ENCODE results near the gene NOS3. TPM values are rescaled to one million over a fixed set of nuclear protein-coding genes. Genes with fewer than 3 reads are reported as not detected.

The NOS3 gene
- total and polyA plus RNA-seq, 10 donors, result 11.9 to 455 (median 164) TPM

GRCh38 chr7:150994141-150994837, 3.5 kb downstream of the NOS3 start:
- TF ChIP-seq POLR2A (IDR thresholded peaks at IDR 0.05) (no peak), POLR2AphosphoS5 (IDR thresholded peaks at IDR 0.05) (peak; percentile 76 to 84 (median 83))
- peak; percentile 88 for DNase-seq
- peaks cover 0 to 21% (median 16%) of the 10 kb centered on the region in 8 donors for H3K9me3 ChIP-seq
- peak overlapping the region; percentile 38 to 89 (median 77) for H3K27ac ChIP-seq
- peaks cover 6 to 89% (median 58%) of the 10 kb centered on the region in 6 donors for H3K4me1 ChIP-seq
- peak overlapping the region; percentile 46 to 78 (median 59) for H3K4me3 ChIP-seq
- intact Hi-C loops (cut with DNase I; ENCODE audit: low total_unique reads), result no loop called here
- peaks cover 0 to 33% (median 2%) of the 10 kb centered on the region in 6 donors for H3K36me3 ChIP-seq
- 15 to 28% (median 22%) methylated on average over 12 to 15 of the region's 15 CpGs for WGBS, 5 donors
- H3K27me3 ChIP-seq (replicated peaks in 1 of 7), result peaks cover 0 to 41% (median 0%) of the 10 kb centered on the region in 7 donors

- Histone ChIP-seq H3K27ac (peak overlapping the region; percentile 36 to 89 (median 77)), H3K9me3 (peaks cover 0 to 16% (median 14%) of the 10 kb centered on the region in 8 donors), H3K4me3 (peak overlapping the region; percentile 46 to 78 (median 59)), H3K27me3 (replicated peaks in 1 of 7) (peaks cover 0 to 39% (median 0%) of the 10 kb centered on the region in 7 donors), H3K36me3 (peaks cover 0 to 33% (median 2%) of the 10 kb centered on the region in 6 donors), H3K4me1 (peaks cover 6 to 83% (median 52%) of the 10 kb centered on the region in 6 donors)
- intact Hi-C loops (cut with DNase I; ENCODE audit: low total_unique reads), result no loop called here
- no peak for DNase-seq
- TF ChIP-seq POLR2A (IDR thresholded peaks at IDR 0.05) (no peak), POLR2AphosphoS5 (IDR thresholded peaks at IDR 0.05) (no peak), CTCF (IDR thresholded peaks at IDR 0.05 in 8 of 11, conservative IDR thresholded peaks at IDR 0.05 in 3 of 11) (no peak)
- WGBS, 5 donors, result 27 to 46% (median 34%) methylated on average over 10 to 19 of the region's 19 CpGs
Measured at GRCh38 chr7:150994838-150995510, 4.2 kb downstream of the NOS3 start.

GRCh38 chr7:150996376-150997074, 5.7 kb downstream of the NOS3 start:
- Histone ChIP-seq H3K4me3 (peak overlapping the region; percentile 8 to 78 (median 33)), H3K9me3 (peaks cover 0 to under 1% (median 0%) of the 10 kb centered on the region in 8 donors), H3K27ac (peak overlapping the region in 6 of 8 donors; percentile 48 to 67 (median 65)), H3K4me1 (peaks cover 8 to 83% (median 48%) of the 10 kb centered on the region in 6 donors), H3K27me3 (replicated peaks in 1 of 7) (peaks cover 0 to 39% (median 0%) of the 10 kb centered on the region in 7 donors), H3K36me3 (peaks cover 0 to 48% (median 6%) of the 10 kb centered on the region in 6 donors)
- intact Hi-C loops (cut with DNase I; ENCODE audit: low total_unique reads), result no loop called here
- peak in 2 of 3 donors; percentile 55 to 62 for TF ChIP-seq POLR2AphosphoS5 (IDR thresholded peaks at IDR 0.05)
- no peak for TF ChIP-seq POLR2A (IDR thresholded peaks at IDR 0.05)
- WGBS, 5 donors, result 3 to 16% (median 9%) methylated on average over 25 to 31 of the region's 31 CpGs
- no peak for DNase-seq

- no peaks in the 10 kb centered on the region for H3K9me3 ChIP-seq
- H3K4me3 ChIP-seq, result peak overlapping the region in 7 of 8 donors; percentile 8 to 78 (median 34)
- H3K4me1 ChIP-seq, result peaks cover 8 to 83% (median 47%) of the 10 kb centered on the region in 6 donors
- H3K36me3 ChIP-seq, result peaks cover 0 to 53% (median 7%) of the 10 kb centered on the region in 6 donors
- peak overlapping the region in 6 of 8 donors; percentile 48 to 67 (median 65) for H3K27ac ChIP-seq
- H3K27me3 ChIP-seq (replicated peaks in 1 of 7), result peaks cover 0 to 39% (median 0%) of the 10 kb centered on the region in 7 donors
- 49 to 62% (median 53%) methylated on average over 8 of the region's 8 CpGs for WGBS, 5 donors
- TF ChIP-seq POLR2A (IDR thresholded peaks at IDR 0.05) (no peak), CTCF (IDR thresholded peaks at IDR 0.05 in 8 of 11, conservative IDR thresholded peaks at IDR 0.05 in 3 of 11) (no peak), POLR2AphosphoS5 (IDR thresholded peaks at IDR 0.05) (no peak)
- intact Hi-C loops (cut with DNase I; ENCODE audit: low total_unique reads), result no loop called here
- DNase-seq, result no peak
Measured at GRCh38 chr7:150997075-150997511, 6.3 kb downstream of the NOS3 start.

Data from spleen (tissue), 11 donors.